Measurements from ENCODE around the gene GLS. TPM values are rescaled to one million over a fixed set of nuclear protein-coding genes. Genes with fewer than 3 reads are reported as not detected.

GLS gene
- total and polyA plus RNA-seq, 2 donors (not counting 3 experiments of a cell fraction or from before 2014, with no cell fraction given) = 49.0 to 183 TPM

DNA sequence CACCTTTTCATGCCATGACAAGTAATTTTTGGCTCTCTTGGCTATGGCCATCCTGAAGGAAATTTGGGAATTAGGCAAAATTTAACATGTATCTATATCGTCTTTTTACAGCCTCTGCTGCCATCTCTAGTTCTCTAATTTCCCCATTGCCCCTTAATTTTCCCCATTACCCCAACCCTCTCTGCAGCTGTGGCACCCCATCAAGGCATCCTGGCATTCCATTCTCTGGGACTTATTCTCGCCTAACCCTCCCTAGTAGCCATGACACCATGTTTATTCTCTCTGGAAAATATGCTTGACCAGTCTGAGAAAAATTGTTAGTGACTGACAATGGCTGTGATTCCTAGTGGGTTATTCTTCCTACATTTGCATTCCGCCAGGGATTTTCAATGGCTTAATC lies 43.9 kb upstream of the GLS start:
- dilution Hi-C loops (cut with MboI; ENCODE audit: extremely low pct_ligation_motif_present, low sequenced_read_pairs) = no loop called here
- no peaks in the 10 kb centered on the region for H3K9me1 ChIP-seq (replicated peaks; ENCODE audit: control insufficient read depth, extremely low read depth, insufficient read depth, low read length)
- H4K20me1 ChIP-seq (replicated peaks; ENCODE audit: control insufficient read depth, extremely low read depth, insufficient read depth, low read length) = no peaks in the 10 kb centered on the region
- no peak overlapping the region for H3K4me2 ChIP-seq (ENCODE audit: insufficient read depth, low read length)
- H3K27ac ChIP-seq (ENCODE audit: insufficient read depth, low read depth, low read length) = no peak overlapping the region
- TF ChIP-seq POLR2AphosphoS5 (IDR thresholded peaks at IDR 0.05; ENCODE audit: insufficient read depth, low read depth, low read length) (no peak), FOS (IDR thresholded peaks at IDR 0.05; ENCODE audit: borderline replicate concordance, insufficient read depth, low read length) (no peak), CTCF (IDR thresholded peaks at IDR 0.05; ENCODE audit: extremely low read depth in 1 of 2, insufficient read depth in 1 of 2, low read depth in 1 of 2, low read length in 2 of 2) (no peak), EZH2 (IDR thresholded peaks at IDR 0.05; ENCODE audit: borderline replicate concordance, low read depth, low read length, severe bottlenecking) (no peak), JUN (IDR thresholded peaks at IDR 0.05; ENCODE audit: borderline replicate concordance, insufficient read depth, insufficient read length, low read depth) (no peak), POLR2A (IDR thresholded peaks at IDR 0.05; ENCODE audit: low read depth, low read length) (no peak), MYC (IDR thresholded peaks at IDR 0.05; ENCODE audit: low read depth, low read length) (no peak)
- FAIRE-seq (no peak), DNase-seq (ENCODE audit: low read depth, low spot score) (no peak)
- H3K9ac ChIP-seq (replicated peaks; ENCODE audit: extremely low read depth, insufficient read depth, low read length) = no peak overlapping the region
- H3K9me3 ChIP-seq (replicated peaks; ENCODE audit: control insufficient read depth, insufficient read depth, low read length) = no peaks in the 10 kb centered on the region
- H3K4me3 ChIP-seq (replicated peaks in 1 of 3; ENCODE audit: insufficient read depth in 1 of 3, low read depth in 1 of 3, low read length in 3 of 3) = no peak overlapping the region
- ChIA-PET CTCF (interaction anchor here (1.8 kb wide), 1 partner anchor 14 kb away, joined by 6 read pairs; no protein-coding TSS in a partner anchor), POLR2A (no interaction called here)
- no TSS peak for BruUV-seq (replicated peaks)
- H2AFZ ChIP-seq (ENCODE audit: low read depth, low read length) = no peak overlapping the region
- no peaks in the 10 kb centered on the region for H3K27me3 ChIP-seq (ENCODE audit: control insufficient read depth in 2 of 2, insufficient read depth in 2 of 2, low read length in 2 of 2)
- H3K79me2 ChIP-seq (ENCODE audit: control insufficient read depth, insufficient read depth, low read length) = no peaks in the 10 kb centered on the region
- H3K36me3 ChIP-seq (ENCODE audit: control insufficient read depth in 2 of 2, extremely low read depth in 1 of 2, insufficient read depth in 2 of 2, low read length in 2 of 2) = no peaks in the 10 kb centered on the region
- H3K4me1 ChIP-seq (ENCODE audit: control insufficient read depth, extremely low read depth, insufficient read depth, low read length) = peaks cover 16% of the 10 kb centered on the region
- intact Hi-C loops (cut with micrococcal nuclease) = no loop called here

Measured in endothelial cell of umbilical vein (primary cell).